K562 (cell line): ENCODE measurements around the gene HMCN1. TPM values are rescaled to one million over a fixed set of nuclear protein-coding genes. Genes with fewer than 3 reads are reported as not detected.

ENCODE experiments used
- CBX8 ChIP-seq: fragments of 200-600 bp; sonication (generic); IDR thresholded peaks from 2 replicates; pipeline ENCODE4 v1.6.1; 2012; ENCODE audit warnings: borderline replicate concordance, mixed run types, low read depth, mild to moderate bottlenecking, moderate library complexity, mixed read lengths, low read length, control low read depth, inconsistent platforms; ENCODE audit not compliant: poor library complexity, severe bottlenecking; ENCODE audit errors: extremely low read depth
- CCAR2 ChIP-seq: fragments of 200-400 bp; formaldehyde crosslinking; IDR thresholded peaks from 2 replicates; pipeline ENCODE4 v1.6.1; 2017; ENCODE audit warnings: mild to moderate bottlenecking, low read depth, low read length
- NFYB ChIP-seq: IDR thresholded peaks from 2 replicates; pipeline ENCODE4 v1.6.1; 2011; ENCODE audit warnings: mild to moderate bottlenecking, moderate library complexity; ENCODE audit not compliant: insufficient read length; ENCODE audit errors: extremely low read depth
- ZNF311 ChIP-seq: fragments of 250-450 bp; sonication (Bioruptor Pico); IDR thresholded peaks from 2 replicates; pipeline ENCODE4 v1.4.0; 2020; ENCODE audit warnings: mild to moderate bottlenecking, moderate library complexity
- polyA plus RNA-seq, 8 experiments: library from polyadenylated mRNA; depleted of rRNA in 4 of 8; stranded (reverse) in 5 of 8; unstranded in 3 of 8; fragments of >200 nt; fragmentation: Nextera tagmentation in 2 of 8; fragmentation: Illumina TruSeq in 1 of 8; extraction: Ambion mirVana in 2 of 8; extraction: Trizol in 1 of 8; gene quantifications; 2 replicates each; pipeline versions ENCODE4 v1.2.1 to v1.2.3, GENCODE V29; 2011 to 2014; ENCODE audit warnings: inconsistent platforms in 1 of 8, missing spikeins in 1 of 8
- total RNA-seq, 7 experiments: library from RNA; depleted of rRNA in 6 of 7; stranded (reverse); fragments of >200 nt in 6 of 7; fragmentation: Illumina TruSeq in 2 of 7; extraction: Trizol in 2 of 7; gene quantifications; 2 replicates each; pipeline versions ENCODE4 v1.2.1 to v1.2.3, GENCODE V29; 2011 to 2021; ENCODE audit warnings: low replicate concordance in 1 of 7
- TF ChIP-seq, protein P1 (sequence below): fragments of 250-450 bp; sonication (Bioruptor Pico); IDR thresholded peaks from 2 replicates; pipeline ENCODE4 v1.4.0; 2020; ENCODE audit warnings: mild to moderate bottlenecking
- TF ChIP-seq, protein P2 (sequence below), 2 experiments: fragments of 450-650 bp in 1 of 2; sonication (generic) in 1 of 2; formaldehyde crosslinking; conservative IDR thresholded peaks; 2 replicates each; pipeline versions ENCODE4 v1.4.0 to v1.8.1; 2020 to 2022; ENCODE audit warnings: mild to moderate bottlenecking in 1 of 2, missing genetic modification reagents in 1 of 2
- TF ChIP-seq, protein P3 (sequence below): fragments of 200-800 bp; sonication (Bioruptor generic); IDR thresholded peaks from 2 replicates; pipeline ENCODE4 v1.6.1; 2017; ENCODE audit warnings: missing genetic modification characterization, missing compliant biosample characterization

Gene HMCN1
- total and polyA plus RNA-seq, 9 of the 15 experiments (the other 6 are each of a cell fraction or from before 2014, with no cell fraction given), result 0.07 to 0.36 (median 0.21) TPM

DNA sequence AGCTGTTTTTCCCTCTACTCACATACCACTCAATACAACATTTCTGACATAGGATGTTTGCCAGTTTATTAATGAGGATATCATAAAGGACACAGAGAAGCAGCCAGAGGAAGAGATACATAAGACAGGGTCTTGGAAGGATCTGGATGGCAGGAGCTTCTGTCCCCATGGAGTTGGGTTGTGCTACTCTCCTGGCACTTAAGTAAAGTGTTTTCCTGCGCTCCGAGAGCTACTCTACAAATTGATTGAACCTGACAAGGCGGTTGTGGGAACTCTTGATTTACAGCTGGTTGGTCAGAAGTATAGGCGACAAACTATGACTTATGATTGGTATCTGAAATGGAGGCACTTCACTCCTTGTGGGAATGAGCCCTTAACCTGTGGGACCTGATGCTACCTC is 208.8 kb downstream of the HMCN1 start (continued):
- TF ChIP-seq, protein P1, sequence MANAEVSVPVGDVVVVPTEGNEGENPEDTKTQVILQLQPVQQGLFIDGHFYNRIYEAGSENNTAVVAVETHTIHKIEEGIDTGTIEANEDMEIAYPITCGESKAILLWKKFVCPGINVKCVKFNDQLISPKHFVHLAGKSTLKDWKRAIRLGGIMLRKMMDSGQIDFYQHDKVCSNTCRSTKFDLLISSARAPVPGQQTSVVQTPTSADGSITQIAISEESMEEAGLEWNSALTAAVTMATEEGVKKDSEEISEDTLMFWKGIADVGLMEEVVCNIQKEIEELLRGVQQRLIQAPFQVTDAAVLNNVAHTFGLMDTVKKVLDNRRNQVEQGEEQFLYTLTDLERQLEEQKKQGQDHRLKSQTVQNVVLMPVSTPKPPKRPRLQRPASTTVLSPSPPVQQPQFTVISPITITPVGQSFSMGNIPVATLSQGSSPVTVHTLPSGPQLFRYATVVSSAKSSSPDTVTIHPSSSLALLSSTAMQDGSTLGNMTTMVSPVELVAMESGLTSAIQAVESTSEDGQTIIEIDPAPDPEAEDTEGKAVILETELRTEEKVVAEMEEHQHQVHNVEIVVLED (CRISPR knock-in tag), result no peak
- TF ChIP-seq, protein P2, sequence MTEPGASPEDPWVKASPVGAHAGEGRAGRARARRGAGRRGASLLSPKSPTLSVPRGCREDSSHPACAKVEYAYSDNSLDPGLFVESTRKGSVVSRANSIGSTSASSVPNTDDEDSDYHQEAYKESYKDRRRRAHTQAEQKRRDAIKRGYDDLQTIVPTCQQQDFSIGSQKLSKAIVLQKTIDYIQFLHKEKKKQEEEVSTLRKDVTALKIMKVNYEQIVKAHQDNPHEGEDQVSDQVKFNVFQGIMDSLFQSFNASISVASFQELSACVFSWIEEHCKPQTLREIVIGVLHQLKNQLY (CRISPR knock-in tag; conservative IDR thresholded peaks at IDR 0.05), result no peak
- no peak for TF ChIP-seq NFYB
- TF ChIP-seq CBX8, result no peak
- no peak for TF ChIP-seq CCAR2
- TF ChIP-seq, protein P3, sequence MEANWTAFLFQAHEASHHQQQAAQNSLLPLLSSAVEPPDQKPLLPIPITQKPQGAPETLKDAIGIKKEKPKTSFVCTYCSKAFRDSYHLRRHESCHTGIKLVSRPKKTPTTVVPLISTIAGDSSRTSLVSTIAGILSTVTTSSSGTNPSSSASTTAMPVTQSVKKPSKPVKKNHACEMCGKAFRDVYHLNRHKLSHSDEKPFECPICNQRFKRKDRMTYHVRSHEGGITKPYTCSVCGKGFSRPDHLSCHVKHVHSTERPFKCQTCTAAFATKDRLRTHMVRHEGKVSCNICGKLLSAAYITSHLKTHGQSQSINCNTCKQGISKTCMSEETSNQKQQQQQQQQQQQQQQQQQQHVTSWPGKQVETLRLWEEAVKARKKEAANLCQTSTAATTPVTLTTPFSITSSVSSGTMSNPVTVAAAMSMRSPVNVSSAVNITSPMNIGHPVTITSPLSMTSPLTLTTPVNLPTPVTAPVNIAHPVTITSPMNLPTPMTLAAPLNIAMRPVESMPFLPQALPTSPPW, result no peak
- TF ChIP-seq ZNF311, result no peak
- TF ChIP-seq, all 486 proteins: peak for 0
